Stimulated activated CD8-positive, alpha-beta memory T cell treated with anti-CD3 and anti-CD28 coated beads, Interleukin-7, amount 100 ng/mL, for 48 hours (primary cell): ENCODE results near the gene EFCAB5.
"Not testable (repeated sequence)": the region's sequence is repeated elsewhere in the genome, so short reads cannot be mapped to it uniquely, and the experiment has no call there.

Source experiments
- DNase-seq, 2 donors: peaks; one replicate each; pipeline ENCODE4 v3.0.0-alpha.2; 2020; ENCODE audit warnings: low read depth in 1 of 2; ENCODE audit errors: extremely low read depth in 1 of 2

EFCAB5 gene

GRCh38 chr17:30091771-30092170, 150.3 kb downstream of the EFCAB5 start:
- no peak for DNase-seq

DNA sequence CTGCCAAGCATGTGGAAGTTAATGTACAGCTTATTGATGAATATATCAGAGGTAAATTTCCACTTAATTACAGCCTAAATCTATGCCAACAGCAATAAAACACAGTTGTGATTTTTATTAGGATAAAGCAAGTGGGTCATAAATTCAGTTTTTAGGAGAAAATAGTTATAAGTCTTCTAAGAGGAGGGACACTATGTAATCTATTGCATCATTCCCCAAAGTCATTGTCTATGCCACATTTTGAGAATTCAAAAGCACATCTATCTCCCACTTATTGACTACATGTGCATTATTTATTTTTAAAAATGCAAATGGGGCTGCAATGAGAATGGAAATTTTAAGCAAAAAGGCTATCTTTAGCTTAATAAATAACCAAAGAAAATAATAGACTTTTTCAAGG, 151.5 kb downstream of the EFCAB5 start:
- no peak for DNase-seq

DNA sequence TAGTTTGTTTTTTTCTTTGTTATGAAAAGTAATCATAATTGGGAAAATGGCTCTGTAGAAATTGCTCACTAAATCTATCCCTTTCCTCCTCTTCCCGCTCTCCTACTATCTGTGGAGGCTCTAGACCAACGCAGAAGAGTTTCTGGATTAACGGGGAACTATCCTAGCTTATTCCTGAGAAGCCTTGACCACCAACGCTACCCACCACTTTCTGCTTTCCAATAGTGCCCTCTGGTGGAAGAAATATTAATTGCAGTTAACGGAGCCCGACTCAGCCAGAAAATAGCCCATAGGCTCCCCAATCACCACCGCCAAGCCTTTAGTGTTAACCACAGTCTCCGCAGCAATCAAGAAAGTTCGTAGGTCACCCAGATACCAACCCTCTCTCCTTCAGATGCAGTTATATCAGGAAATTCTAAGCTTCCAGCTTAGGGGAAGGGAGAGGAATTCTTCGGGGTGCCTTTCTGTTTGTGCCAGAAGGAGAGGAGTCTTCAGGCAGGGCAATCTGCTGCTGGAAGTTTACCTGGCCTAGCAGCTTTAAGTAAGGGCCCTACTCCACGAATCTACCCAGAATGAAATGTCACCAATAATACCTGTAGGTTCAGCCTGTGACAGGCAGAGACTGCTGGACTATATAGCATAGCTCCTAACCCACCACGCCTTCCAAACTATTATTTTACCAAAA, 152.2 kb downstream of the EFCAB5 start:
- DNase-seq: no peak

DNA sequence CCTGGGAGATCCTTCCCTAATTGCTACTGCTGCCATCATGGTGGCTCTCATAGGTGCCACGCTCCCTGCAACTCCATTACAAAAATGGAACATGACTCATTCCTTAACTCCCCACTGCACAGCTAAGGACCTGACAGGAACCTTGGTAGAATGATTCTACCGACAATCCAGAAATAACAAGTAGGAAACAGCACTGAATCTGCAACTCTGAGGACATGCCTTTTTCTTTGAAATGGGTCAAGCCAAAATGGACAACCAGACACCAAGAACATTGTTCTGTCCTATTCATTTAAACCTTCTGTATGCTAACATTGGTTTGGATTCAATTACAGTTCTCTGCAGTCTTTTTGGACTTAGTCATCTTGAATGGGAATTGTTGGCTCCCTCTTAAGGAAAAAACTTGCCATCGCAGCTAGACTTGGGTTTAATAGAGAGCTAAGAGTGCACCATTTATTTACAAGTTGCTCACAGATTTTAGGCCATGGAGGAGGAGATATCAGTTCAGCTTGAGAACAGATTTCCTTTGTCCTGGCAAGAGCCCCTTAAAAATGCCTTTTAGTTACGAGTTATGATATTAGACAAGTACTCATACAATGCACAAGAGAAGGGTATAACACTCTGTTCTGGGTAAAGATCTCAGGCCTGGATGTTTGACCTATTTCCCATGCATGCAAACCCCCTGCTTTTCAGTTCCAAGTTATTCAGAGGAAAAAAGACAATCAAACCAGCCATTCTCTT, 154.2 kb downstream of the EFCAB5 start:
- no peak for DNase-seq

DNA sequence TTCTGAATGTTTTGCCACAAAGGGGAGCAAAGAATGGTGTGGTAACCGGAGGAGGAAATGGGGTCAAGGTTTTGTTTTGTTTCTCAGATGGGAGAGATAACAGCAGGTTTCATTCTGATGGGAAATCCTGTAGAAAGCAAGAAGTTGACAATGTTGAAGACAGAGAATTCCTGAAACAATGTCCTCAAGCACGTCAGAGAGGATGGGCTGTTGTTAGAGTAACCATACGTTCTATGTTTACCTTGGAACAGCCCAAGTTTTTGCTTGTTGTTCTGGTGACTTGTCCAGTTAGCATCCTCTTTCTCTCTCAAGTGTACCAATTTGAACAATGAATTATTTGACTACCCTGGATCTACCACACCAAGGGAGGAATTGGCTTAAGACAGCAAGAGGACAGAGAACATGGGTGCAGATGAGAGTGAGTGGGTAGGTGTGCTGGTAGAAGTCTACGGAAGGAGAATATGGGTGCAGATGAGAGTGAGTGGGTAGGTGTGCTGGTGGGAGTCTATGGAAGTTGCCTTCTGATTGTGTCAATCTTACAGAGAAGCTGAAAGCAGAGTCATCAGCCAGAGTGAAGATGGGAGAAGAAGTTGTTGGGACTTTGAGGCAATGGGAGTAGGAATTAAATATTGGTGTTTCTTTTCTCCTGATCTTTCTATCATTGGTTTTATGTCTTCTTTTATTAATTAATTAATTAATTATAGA, 160.4 kb downstream of the EFCAB5 start:
- DNase-seq: no peak

DNA sequence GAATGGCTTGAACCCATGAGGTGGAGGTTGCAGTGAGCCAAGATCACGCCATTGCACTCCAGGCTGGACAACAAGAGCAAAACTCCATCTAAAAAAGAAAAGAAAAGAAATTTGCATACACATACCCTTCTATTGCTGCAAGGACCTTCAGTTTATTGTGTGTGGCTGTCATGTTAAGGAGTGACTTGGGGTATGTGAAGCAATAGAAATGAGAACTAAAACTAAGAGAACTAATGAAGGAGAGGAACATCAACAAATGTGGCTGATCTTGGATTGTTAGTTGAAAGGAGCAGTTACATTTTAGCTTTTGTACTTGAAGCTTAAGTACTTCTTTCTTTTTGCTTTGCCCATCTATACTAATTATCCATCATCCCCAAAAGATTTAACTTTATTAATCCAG, 162.5 kb downstream of the EFCAB5 start:
- DNase-seq: no peak

GRCh38 chr17:30104575-30105339, 163.3 kb downstream of the EFCAB5 start:
- DNase-seq: peak; percentile 34 to 48

- no peak for DNase-seq
These were observed 171.4 kb downstream of the EFCAB5 start for GRCh38 chr17:30112794-30113193.

GRCh38 chr17:30113213-30113612, 171.8 kb downstream of the EFCAB5 start:
- no peak for DNase-seq

GRCh38 chr17:30116345-30116660, 174.9 kb downstream of the EFCAB5 start:
- DNase-seq: no peak

DNA sequence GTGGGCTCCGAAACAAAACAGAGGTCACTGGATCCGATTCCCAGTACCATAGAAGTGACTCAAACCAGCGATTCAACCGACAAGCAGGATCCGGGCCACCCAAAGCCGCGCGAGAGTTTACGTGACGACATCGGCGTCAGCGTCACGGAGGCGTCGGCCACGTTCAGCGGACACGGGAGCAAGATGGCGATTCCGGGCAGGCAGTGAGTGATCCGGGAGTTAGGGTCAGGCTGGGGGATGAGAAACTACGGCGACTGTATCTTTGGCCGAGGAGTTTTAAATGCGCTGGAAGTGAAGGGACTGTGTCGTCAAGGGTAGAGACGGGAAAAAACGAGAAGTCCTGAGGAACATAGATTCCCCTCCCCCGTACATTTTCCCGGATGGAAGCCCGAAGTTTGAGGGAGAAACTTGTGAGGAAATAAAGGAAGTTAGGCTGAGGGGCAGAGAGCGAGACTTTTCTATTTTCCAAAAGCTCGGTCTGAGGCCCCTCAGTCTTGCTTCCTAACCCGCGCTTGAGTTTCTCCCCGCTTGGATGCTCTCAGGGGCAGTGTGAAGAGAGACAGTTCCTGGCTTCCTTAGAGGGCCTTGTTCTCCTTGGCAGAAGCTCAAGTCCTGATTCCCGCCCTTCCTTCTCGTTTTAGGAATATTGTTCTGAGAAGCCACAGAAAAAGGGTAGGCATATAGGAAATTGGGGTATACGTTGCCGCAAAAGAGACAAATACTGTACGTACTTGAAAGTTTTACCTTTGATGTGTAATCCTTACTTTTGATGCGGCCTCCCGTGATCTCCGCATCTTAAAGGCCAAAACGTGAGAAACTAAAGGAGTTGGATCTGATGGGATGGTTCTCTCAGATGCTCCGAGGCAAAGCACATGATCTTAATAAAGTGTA, 175.5 kb downstream of the EFCAB5 start, which contains the start of gene NSRP1:
TSS of gene NSRP1 (plus strand) at position 156 of the 891 bp plus-strand sequence. CDS start at position 184, 28 bp downstream.
- DNase-seq: peak; percentile 86 to 93

- no peak for DNase-seq
These were observed 176.2 kb downstream of the EFCAB5 start for GRCh38 chr17:30117675-30118081.

GRCh38 chr17:30118635-30119034, 177.2 kb downstream of the EFCAB5 start:
- not testable (repeated sequence) for DNase-seq

GRCh38 chr17:30124273-30124796, 182.9 kb downstream of the EFCAB5 start:
- DNase-seq: no peak

DNA sequence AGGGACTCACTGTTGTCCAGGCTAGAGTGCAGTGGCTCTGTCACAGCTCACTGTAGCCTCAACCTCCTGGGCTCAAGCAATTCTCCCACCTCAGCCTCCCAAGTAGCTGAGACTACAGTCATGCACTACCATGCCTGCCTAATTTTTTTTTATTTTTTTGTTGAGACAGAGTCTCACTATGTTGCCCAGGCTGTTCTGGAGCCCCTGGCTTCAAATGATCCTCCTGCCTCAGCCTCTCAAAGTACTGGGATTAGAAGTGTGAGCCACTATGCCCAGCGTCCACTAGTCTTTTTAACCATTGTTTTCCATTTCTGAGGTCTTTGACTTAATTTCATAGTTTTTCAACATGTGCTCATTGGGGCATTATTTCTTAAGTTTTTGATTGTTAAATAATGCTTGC, 188.7 kb downstream of the EFCAB5 start:
- DNase-seq: no peak

DNA sequence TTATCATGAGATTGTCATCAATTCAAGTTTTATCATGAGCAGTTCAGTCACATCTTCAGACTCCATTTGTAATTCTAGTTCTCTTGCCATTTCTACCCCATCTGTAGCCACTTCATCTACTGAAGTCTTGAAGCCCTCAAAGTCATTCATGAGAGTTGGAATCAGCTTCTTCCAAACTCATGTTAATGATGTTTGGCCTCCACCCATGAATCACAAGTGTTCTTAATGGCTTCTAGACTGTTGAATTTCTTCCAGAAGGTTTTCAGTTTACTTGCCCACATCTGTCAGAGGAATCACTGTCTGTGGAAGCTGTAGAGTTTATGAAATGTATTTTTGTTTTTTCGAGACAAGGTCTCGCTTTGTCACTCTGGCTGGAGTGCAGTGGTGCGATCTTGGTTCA, 191.2 kb downstream of the EFCAB5 start:
- no peak for DNase-seq

- no peak for DNase-seq
These were observed 191.8 kb downstream of the EFCAB5 start for GRCh38 chr17:30133197-30133596.

- no peak for DNase-seq
These were observed 193.1 kb downstream of the EFCAB5 start for GRCh38 chr17:30134551-30134950.

- no peak for DNase-seq
These were observed 195.7 kb downstream of the EFCAB5 start for GRCh38 chr17:30137158-30137557.

DNA sequence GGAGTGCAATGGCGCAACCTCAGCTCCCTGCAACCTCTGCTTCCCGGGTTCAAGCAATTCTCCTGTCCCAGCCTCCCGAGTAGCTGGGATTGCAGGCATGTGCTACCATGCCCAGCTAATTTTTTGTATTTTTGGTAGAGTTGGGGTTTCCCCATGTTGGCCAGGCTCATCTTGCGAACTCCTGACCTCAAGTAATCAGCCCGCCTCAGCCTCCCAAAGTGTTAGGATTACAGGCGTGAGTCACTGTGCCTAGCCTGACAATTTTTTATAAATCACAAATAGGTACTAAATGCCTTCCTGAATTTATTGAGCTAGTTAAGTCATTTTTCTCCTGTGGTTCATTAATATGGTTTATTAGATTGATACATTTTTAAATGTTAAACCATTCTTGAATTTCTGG, 206.4 kb downstream of the EFCAB5 start:
- DNase-seq: not testable (repeated sequence)
